ENCODE data around the gene RIOK2.

GRCh38 chr5:97224112-97224750, 41.2 kb upstream of the RIOK2 start:
- TF ChIP-seq CTCF (IDR thresholded peaks at IDR 0.05) (no peak), POLR2A (IDR thresholded peaks at IDR 0.05) (no peak)
